ENCODE data around the gene LITAF. TPM values are rescaled to one million over a fixed set of nuclear protein-coding genes. Genes with fewer than 3 reads are reported as not detected.

The LITAF gene
- total RNA-seq, 2 experiments from 2014 or later: 12.2 to 43.2 TPM

- CTCF ChIA-PET (ENCODE audit: unreplicated experiment): no interaction called here
- TF ChIP-seq CTCF (conservative IDR thresholded peaks at IDR 0.05; ENCODE audit: low read length) (no peak), EZH2phosphoT487 (IDR thresholded peaks at IDR 0.05; ENCODE audit: borderline replicate concordance, low read depth, low read length) (no peak)
- DNase-seq (ENCODE audit: low spot score): no peak
- H3K36me3 ChIP-seq (ENCODE audit: insufficient read depth, low read length): no peaks in the 10 kb centered on the region
- H3K4me1 ChIP-seq (ENCODE audit: insufficient read depth, low read length, poor library complexity, severe bottlenecking): peaks cover 33% of the 10 kb centered on the region
- BruUV-seq (replicated peaks): no TSS peak
- H3K9me3 ChIP-seq (ENCODE audit: low read length): no peaks in the 10 kb centered on the region
- no peak overlapping the region for H3K4me3 ChIP-seq (ENCODE audit: low read depth, low read length, poor library complexity, severe bottlenecking)
- POLR2A ChIA-PET: interaction anchor here (1.2 kb wide), 1 partner anchor 12 kb away, joined by 3 read pairs; no protein-coding TSS in a partner anchor
- H2AFZ ChIP-seq (ENCODE audit: low read length): no peak overlapping the region
- no peak overlapping the region for H3K27ac ChIP-seq (ENCODE audit: low read depth, low read length, poor library complexity, severe bottlenecking)
- H4K20me1 ChIP-seq (ENCODE audit: insufficient read depth, low read length): no peaks in the 10 kb centered on the region
- H3K9me2 ChIP-seq (ENCODE audit: insufficient read depth, low read length): no peaks in the 10 kb centered on the region
- H3K79me2 ChIP-seq (ENCODE audit: insufficient read depth, low read depth, low read length): no peaks in the 10 kb centered on the region
- peak overlapping the region; percentile 3; the same call in 1 of the 2 replicates for H3K4me2 ChIP-seq (ENCODE audit: low read length)
- intact Hi-C loops (cut with micrococcal nuclease; ENCODE audit: unreplicated experiment): no loop called here
Observed at GRCh38 chr16:11601425-11601824, 14.7 kb upstream of the LITAF start.

GRCh38 chr16:11599579-11599978 lies 12.9 kb upstream of the LITAF start:
- CTCF ChIA-PET (ENCODE audit: unreplicated experiment): no interaction called here
- H3K4me2 ChIP-seq (ENCODE audit: low read length): no peak overlapping the region
- POLR2A ChIA-PET: interaction anchor here (0.6 to 0.9 kb wide), 2 partner anchors 18 to 89 kb away, joined by 3 to 4 read pairs; no protein-coding TSS in a partner anchor
- intact Hi-C loops (cut with micrococcal nuclease; ENCODE audit: unreplicated experiment): no loop called here
- no peaks in the 10 kb centered on the region for H3K9me3 ChIP-seq (ENCODE audit: low read length)
- H3K4me1 ChIP-seq (ENCODE audit: insufficient read depth, low read length, poor library complexity, severe bottlenecking): peaks cover 34% of the 10 kb centered on the region
- BruUV-seq (replicated peaks): no TSS peak
- H2AFZ ChIP-seq (ENCODE audit: low read length): no peak overlapping the region
- no peak for DNase-seq (ENCODE audit: low spot score)
- no peaks in the 10 kb centered on the region for H3K9me2 ChIP-seq (ENCODE audit: insufficient read depth, low read length)
- H3K27ac ChIP-seq (ENCODE audit: low read depth, low read length, poor library complexity, severe bottlenecking): no peak overlapping the region
- no peaks in the 10 kb centered on the region for H3K79me2 ChIP-seq (ENCODE audit: insufficient read depth, low read depth, low read length)
- no peaks in the 10 kb centered on the region for H3K36me3 ChIP-seq (ENCODE audit: insufficient read depth, low read length)
- no peaks in the 10 kb centered on the region for H4K20me1 ChIP-seq (ENCODE audit: insufficient read depth, low read length)
- no peak overlapping the region for H3K4me3 ChIP-seq (ENCODE audit: low read depth, low read length, poor library complexity, severe bottlenecking)
- no peak for TF ChIP-seq CTCF (conservative IDR thresholded peaks at IDR 0.05; ENCODE audit: low read length)
- no peak for TF ChIP-seq EZH2phosphoT487 (IDR thresholded peaks at IDR 0.05; ENCODE audit: borderline replicate concordance, low read depth, low read length)

GRCh38 chr16:11597235-11598095 lies 10.7 kb upstream of the LITAF start:
- H3K4me3 ChIP-seq (ENCODE audit: low read depth, low read length, poor library complexity, severe bottlenecking): no peak overlapping the region
- DNase-seq (ENCODE audit: low spot score): no peak
- ChIA-PET CTCF (ENCODE audit: unreplicated experiment) (interaction anchor here (1.0 kb wide), 1 partner anchor 22 kb away, joined by 3 read pairs; no protein-coding TSS in a partner anchor), POLR2A (interaction anchor here (1.4 to 1.7 kb wide), 2 partner anchors 8 to 11 kb away, joined by 4 to 7 read pairs; partner anchors contain the start of gene LITAF)
- no peaks in the 10 kb centered on the region for H3K9me2 ChIP-seq (ENCODE audit: insufficient read depth, low read length)
- no peaks in the 10 kb centered on the region for H3K79me2 ChIP-seq (ENCODE audit: insufficient read depth, low read depth, low read length)
- intact Hi-C loops (cut with micrococcal nuclease; ENCODE audit: unreplicated experiment): no loop called here
- TF ChIP-seq EZH2phosphoT487 (IDR thresholded peaks at IDR 0.05; ENCODE audit: borderline replicate concordance, low read depth, low read length): no peak
- no peak for TF ChIP-seq CTCF (conservative IDR thresholded peaks at IDR 0.05; ENCODE audit: low read length)
- H4K20me1 ChIP-seq (ENCODE audit: insufficient read depth, low read length): no peaks in the 10 kb centered on the region
- peaks cover 23% of the 10 kb centered on the region for H3K4me1 ChIP-seq (ENCODE audit: insufficient read depth, low read length, poor library complexity, severe bottlenecking)
- H3K9me3 ChIP-seq (ENCODE audit: low read length): no peaks in the 10 kb centered on the region
- H2AFZ ChIP-seq (ENCODE audit: low read length): no peak overlapping the region
- H3K4me2 ChIP-seq (ENCODE audit: low read length): no peak overlapping the region
- H3K27ac ChIP-seq (ENCODE audit: low read depth, low read length, poor library complexity, severe bottlenecking): no peak overlapping the region
- BruUV-seq (replicated peaks): no TSS peak
- no peaks in the 10 kb centered on the region for H3K36me3 ChIP-seq (ENCODE audit: insufficient read depth, low read length)
